HTERT RPE-1 (cell line): ENCODE measurements around the gene MAGI1.
"Not testable (repeated sequence)": the region's sequence is repeated elsewhere in the genome, so short reads cannot be mapped to it uniquely, and the experiment has no call there.

Experiments
- in situ Hi-C: fragments of 300-500 bp; cut with MboI; formaldehyde crosslinking; loops from 4 replicates; pipeline ENCODE4 v1.14.3; 2020; ENCODE audit warnings: low sequenced_read_pairs

The MAGI1 gene

GRCh38 chr3:65616563-65616962, 422.2 kb downstream of the MAGI1 start:
- in situ Hi-C loops: no loop called here

- in situ Hi-C loops: no loop called here
Observed at GRCh38 chr3:65615329-65615728, 423.4 kb downstream of the MAGI1 start.

- in situ Hi-C loops: no loop called here
Observed at GRCh38 chr3:65614585-65614984, 424.1 kb downstream of the MAGI1 start.

GRCh38 chr3:65607965-65608460, 430.7 kb downstream of the MAGI1 start:
- in situ Hi-C loops: not testable (repeated sequence)

GRCh38 chr3:65607101-65607500, 431.6 kb downstream of the MAGI1 start:
- in situ Hi-C loops: no loop called here

GRCh38 chr3:65605876-65606432, 432.8 kb downstream of the MAGI1 start:
- in situ Hi-C loops: no loop called here

GRCh38 chr3:65604863-65605526, 433.7 kb downstream of the MAGI1 start:
- in situ Hi-C loops: no loop called here

- in situ Hi-C loops: no loop called here
Observed at GRCh38 chr3:65603631-65604030, 435.1 kb downstream of the MAGI1 start.

- in situ Hi-C loops: no loop called here
Observed at GRCh38 chr3:65600888-65601287, 437.8 kb downstream of the MAGI1 start.

- in situ Hi-C loops: no loop called here
Observed at GRCh38 chr3:65597952-65598413, 440.7 kb downstream of the MAGI1 start.

- in situ Hi-C loops: no loop called here
Observed at GRCh38 chr3:65597226-65597951, 441.3 kb downstream of the MAGI1 start.

GRCh38 chr3:65596571-65597225, 442.0 kb downstream of the MAGI1 start:
- in situ Hi-C loops: no loop called here

GRCh38 chr3:65596029-65596300, 442.8 kb downstream of the MAGI1 start:
- in situ Hi-C loops: no loop called here

- in situ Hi-C loops: no loop called here
Observed at GRCh38 chr3:65595222-65596028, 443.3 kb downstream of the MAGI1 start.

GRCh38 chr3:65593780-65594752, 444.7 kb downstream of the MAGI1 start:
- in situ Hi-C loops: no loop called here

GRCh38 chr3:65591313-65591712, 447.4 kb downstream of the MAGI1 start:
- in situ Hi-C loops: no loop called here

GRCh38 chr3:65588884-65589283, 449.8 kb downstream of the MAGI1 start:
- in situ Hi-C loops: no loop called here

- in situ Hi-C loops: no loop called here
Observed at GRCh38 chr3:65587650-65588439, 450.9 kb downstream of the MAGI1 start.

GRCh38 chr3:65584913-65585312, 453.8 kb downstream of the MAGI1 start:
- in situ Hi-C loops: no loop called here
